HG03060 (cell line): Measurements from ENCODE around the gene F7.

Source experiments
- ATAC-seq: cut with Tn5 transposase; IDR thresholded peaks from one replicate; pipeline ENCODE4 v1.9.1; 2021; ENCODE audit warnings: low read depth, moderate number of reproducible peaks; ENCODE audit not compliant: unreplicated experiment

F7 gene

GRCh38 chr13:113116206-113116800 lies 10.7 kb downstream of the F7 start:
- ATAC-seq, result no peak

DNA sequence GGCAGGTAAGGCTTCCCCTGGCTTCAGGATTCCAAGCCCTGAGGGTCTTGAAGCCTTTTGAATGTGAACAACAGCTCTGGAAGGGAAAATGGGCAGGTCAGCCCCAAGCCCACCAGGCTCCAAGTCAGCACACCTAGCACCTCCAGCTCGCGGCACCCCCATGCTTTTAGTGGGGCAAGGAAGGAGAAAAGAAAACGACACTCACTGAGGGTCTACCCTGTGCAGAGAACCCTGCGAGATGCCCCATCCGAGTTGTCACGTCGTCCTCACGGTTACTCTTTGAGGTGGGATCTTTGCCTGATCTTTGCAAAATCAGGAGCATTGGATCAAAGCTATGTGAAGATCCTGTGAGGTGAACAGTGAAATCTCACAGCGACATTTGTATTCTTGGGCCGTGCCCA lies 11.3 kb downstream of the F7 start:
- ATAC-seq, result no peak

DNA sequence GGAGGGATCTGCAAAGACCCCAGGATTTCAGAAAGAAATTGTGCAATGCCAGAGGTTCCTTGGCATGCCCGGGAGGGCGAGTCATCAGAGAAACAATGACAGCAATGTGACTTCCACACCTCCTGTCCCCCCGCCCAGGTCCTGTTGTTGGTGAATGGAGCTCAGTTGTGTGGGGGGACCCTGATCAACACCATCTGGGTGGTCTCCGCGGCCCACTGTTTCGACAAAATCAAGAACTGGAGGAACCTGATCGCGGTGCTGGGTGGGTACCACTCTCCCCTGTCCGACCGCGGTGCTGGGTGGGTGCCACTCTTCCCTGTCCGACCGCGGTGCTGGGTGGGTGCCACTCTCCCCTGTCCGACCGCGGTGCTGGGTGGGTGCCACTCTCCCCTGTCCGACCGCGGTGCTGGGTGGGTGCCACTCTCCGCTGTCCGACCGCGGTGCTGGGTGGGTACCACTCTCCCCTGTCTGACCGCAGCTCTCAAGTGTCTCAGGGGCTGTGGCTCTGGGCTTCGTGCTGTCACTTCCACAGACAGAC lies 11.8 kb downstream of the F7 start:
- no peak for ATAC-seq

DNA sequence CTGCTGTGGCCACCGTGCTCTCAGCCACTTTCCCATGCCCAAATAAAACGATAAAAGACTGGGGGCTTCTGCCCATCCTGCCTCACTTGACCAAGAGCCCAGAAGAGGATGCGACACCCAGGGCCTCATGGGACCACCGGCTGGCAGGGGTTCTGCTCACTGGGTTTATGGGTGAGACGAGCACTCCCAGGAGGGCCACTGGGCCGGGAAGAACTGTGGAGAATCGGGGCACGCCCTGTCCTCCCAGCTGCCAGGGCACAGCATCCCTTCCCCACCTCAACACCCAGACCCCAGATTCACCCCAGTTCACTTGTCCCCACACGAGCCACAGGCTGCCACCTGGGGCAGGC lies 12.3 kb downstream of the F7 start:
- no peak for ATAC-seq

DNA sequence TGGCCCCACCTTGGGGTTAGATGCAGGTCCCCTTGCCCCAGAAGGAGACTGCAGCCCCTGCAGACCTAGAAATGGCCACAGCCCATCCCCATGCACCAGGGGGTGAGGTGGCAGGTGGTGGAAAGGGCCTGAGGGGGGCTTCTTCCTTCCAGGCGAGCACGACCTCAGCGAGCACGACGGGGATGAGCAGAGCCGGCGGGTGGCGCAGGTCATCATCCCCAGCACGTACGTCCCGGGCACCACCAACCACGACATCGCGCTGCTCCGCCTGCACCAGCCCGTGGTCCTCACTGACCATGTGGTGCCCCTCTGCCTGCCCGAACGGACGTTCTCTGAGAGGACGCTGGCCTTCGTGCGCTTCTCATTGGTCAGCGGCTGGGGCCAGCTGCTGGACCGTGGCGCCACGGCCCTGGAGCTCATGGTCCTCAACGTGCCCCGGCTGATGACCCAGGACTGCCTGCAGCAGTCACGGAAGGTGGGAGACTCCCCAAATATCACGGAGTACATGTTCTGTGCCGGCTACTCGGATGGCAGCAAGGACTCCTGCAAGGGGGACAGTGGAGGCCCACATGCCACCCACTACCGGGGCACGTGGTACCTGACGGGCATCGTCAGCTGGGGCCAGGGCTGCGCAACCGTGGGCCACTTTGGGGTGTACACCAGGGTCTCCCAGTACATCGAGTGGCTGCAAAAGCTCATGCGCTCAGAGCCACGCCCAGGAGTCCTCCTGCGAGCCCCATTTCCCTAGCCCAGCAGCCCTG lies 12.8 kb downstream of the F7 start:
- ATAC-seq, result no peak

DNA sequence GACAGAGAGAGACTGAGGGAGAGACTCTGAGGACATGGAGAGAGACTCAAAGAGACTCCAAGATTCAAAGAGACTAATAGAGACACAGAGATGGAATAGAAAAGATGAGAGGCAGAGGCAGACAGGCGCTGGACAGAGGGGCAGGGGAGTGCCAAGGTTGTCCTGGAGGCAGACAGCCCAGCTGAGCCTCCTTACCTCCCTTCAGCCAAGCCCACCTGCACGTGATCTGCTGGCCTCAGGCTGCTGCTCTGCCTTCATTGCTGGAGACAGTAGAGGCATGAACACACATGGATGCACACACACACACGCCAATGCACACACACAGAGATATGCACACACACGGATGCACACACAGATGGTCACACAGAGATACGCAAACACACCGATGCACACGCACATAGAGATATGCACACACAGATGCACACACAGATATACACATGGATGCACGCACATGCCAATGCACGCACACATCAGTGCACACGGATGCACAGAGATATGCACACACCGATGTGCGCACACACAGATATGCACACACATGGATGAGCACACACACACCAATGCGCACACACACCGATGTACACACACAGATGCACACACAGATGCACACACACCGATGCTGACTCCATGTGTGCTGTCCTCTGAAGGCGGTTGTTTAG lies 13.7 kb downstream of the F7 start:
- ATAC-seq, result no peak

- no peak for ATAC-seq
Measured at GRCh38 chr13:113119822-113120189, 14.2 kb downstream of the F7 start.

- ATAC-seq, result no peak
Measured at GRCh38 chr13:113120300-113121182, 14.9 kb downstream of the F7 start.

DNA sequence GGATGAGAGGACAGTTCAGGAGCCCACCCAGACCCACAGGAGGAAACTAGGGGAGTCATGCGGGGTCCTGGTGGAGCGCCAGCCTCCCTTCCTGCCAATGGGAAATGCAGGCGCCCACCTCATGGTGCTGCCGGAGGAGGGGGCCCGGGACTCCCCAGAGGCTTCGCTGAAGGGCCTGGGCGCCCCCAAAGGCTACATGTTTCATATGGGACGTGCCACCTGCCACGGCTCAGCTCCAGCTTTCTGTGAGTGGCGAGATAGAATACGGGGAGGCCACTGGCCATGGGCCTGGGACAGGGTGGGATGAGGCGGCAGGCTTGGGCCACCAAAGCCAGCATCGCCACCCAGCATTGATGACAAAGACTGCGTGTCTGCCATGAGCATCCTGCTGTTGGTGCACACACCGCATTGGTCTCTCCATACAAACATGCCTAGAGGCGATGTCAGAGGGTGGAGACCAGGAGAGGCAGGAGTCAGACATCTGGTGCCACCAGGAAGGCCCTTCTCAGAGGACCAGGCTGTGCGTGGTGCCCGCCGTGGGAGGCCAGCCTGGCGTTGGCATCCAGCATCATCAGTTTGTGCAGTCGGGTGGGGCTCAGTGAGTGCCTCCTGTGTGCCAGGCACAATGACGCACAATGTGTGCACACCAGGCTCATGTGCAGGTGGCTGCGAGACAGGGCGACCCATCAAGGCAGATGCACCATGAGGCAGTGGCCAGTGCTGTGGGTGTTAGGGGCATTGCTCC lies 15.8 kb downstream of the F7 start:
- ATAC-seq, result no peak

DNA sequence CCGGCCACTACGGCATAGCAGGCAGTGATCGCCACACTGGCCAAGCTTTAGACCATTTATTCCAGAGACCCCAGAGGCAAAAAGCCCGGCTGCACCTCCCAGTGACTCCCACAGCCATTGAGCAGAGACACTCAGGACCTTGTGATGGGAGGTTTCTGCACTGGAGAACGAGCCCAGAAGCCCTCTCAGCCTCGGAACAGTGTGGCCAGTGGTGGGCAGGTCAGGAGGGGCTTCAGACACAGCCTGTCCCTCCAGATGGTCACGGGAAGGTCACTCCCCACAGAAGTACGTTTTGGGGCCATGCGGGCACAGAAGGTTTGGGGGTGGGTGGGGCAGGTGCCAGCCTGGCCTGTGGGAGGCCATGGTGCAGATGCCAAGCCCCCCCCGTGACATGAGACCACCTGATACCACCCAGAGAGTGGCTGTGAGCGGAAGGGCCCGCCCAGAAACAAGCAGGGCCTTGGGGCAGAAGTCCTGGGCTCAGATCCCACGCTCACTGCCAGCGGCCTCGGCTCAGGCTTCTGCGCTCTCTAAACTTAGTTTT lies 16.4 kb downstream of the F7 start:
- no peak for ATAC-seq

GRCh38 chr13:113122550-113123225 lies 17.1 kb downstream of the F7 start, which contains the start of gene F10:
Gene F10, plus strand, starts transcription at chr13:113122799. Its CDS starts 57 bp downstream, at chr13:113122856.
- ATAC-seq, result no peak

- no peak for ATAC-seq
Measured at GRCh38 chr13:113123226-113124201, 17.9 kb downstream of the F7 start.

DNA sequence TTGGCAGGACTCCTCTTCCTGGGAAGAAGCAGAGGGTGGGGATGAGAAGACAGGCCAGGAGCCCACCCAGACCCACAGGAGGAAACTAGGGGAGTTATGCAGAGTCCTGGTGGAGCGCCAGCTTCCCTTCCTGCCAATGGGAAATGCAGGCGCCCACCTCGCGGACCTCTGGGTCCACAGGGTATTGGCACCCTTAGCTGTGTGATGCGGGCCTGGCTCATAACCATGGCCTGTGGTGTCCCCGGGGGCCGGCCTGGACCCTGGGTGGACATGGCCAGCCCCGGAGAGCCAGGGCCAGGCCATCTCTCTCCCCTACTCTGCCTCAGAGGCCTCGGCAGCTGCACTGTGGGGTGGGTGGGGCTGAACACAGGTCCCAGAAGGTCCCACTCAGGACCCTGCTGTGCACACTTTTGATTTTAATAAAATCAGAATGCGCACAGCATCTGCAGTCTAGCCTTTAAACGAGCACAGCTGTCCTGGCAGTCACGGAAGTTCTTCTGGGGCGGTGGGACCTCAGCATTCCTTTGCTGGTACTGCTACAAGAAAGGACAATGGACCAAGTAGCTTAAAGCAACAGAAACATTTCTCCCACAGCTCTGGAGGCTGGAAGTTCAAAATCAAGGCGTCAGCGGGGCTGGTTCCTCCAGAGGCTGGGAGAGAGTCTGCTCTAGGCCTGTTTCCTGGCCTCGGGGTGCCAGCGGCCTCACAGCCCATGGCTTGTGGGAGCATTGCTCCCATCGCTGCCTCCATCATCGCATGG lies 18.8 kb downstream of the F7 start:
- no peak for ATAC-seq

DNA sequence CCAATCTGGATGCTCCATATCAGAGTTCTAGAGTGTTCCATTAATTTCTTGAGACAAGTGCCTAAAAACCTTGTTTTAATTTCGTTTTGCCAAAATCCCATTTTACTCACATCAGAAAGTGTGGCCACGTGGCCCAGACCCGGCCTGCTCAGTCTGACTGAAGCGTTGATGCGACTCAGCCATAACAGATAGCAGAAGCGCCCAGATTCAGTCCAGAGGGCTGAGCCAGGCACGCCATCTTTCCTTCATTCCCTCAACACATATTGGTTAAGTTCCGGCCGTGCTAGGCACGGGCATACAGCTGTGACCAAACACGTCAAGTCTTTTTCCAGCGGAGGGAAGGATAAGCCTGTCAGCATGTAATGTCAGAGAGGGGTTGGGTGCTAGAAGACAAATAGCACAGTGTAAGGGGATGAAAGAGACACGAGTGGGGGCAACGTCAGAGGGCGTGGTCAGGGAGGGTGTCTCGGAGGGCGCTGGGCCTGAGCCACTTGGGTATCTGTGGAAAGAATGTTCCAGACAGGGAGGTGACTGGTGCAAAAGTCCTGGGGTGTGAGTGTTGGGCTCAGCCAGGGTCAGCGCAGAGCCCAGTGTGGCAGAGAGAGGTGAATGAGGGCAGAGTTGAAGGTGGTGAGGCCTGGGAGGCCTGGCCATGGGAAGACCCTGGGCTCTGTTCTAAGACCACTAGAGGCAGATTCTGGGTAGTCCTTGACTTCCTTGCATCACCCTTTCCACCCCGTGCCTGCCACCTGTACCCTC lies 20.1 kb downstream of the F7 start:
- no peak for ATAC-seq

DNA sequence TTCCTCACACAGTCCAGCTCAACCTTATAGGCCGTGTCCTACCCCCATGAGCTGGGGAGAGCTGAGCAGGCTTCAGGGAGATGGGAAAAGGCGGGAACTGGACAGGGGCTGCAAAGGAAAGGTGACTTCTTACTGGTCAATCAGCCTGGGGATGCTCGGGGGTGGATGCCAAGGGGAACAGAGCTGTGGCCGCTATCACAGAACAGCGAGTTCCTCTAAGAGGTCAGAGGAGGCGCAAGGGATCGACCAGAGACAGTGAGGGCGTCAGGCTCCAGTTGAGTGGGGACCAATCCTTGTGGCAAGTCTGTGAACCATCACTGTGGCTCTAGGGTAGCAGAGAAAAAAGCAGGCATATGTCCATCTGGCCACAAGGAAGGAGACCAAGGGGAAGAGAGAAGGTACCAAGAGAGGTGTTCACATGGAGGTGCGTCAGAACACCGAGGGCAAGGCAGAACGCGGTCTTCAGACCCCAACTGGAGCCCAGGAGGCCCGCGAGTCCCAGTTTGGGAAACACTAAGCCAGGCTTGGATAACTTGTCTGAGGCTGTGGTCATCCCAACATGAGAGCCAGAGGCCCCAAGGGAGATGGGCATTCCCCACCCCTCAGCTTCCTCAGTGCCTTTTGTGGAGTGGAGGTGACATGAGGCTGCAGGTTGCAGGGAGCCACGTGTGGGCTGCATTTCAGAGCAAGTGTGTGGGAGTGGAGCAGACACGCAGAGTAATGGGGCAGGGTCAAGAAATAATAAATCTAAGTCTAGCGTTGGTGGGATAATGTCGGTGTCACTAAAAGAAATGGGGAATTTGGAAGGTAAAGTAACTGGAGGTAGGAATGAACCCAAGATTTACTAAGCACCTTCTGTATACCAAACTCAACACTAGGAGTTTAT lies 20.9 kb downstream of the F7 start:
- no peak for ATAC-seq

- ATAC-seq, result no peak
Measured at GRCh38 chr13:113129480-113129879, 23.9 kb downstream of the F7 start.
